SW480 (cell line): ENCODE results near the gene DDX31.
"Not testable (repeated sequence)": the region's sequence is repeated elsewhere in the genome, so short reads cannot be mapped to it uniquely, and the experiment has no call there.

Experiments used
- DNase-seq: peaks from one replicate; pipeline ENCODE4 v3.0.0-alpha.2; 2016; ENCODE audit warnings: low spot score

DDX31 gene

DNA sequence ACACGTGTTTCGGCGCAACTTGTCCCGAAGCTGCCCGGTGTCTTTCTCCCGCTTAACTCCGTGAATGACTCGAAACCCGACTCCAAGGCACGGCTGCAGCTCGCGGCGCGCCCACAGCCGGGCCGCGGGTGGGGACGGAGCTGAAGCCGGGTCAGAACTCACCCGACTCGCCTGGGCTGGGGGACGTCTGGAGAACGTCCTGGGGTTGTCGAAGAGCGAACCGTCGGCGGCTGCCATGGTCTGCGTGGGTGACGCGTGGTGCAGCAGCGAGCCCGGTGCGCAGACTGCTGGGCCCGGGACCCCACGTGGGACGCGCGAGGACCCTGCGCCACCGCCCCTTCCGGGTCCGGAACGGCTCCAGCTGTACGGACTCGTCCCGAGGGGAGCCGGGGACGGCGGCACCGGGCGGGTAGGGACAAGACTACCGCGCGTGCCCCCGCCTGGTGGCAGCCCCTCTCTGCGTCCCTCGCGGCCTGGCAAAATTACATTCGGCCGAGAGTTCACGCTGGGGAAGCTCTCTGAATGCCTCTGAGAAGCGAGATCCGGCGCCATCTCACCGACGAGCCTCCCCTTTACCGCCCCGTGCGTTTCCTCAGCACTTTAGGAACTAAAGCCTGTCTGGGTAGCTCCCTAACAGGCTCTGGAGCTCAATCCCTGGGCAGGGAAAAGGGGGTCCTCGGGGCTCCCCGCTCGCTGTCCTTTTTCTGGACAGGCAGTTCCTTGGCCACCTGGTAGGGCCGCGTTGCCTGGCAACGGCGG lies at the start of gene DDX31:
TSS of gene DDX31 (minus strand) at position 286 of the 759 bp plus-strand sequence. CDS start at position 237, 49 bp downstream.
- DNase-seq = peak; percentile 71

- DNase-seq = not testable (repeated sequence)
Measured at GRCh38 chr9:132718381-132718928, 48.7 kb upstream of the DDX31 start.

DNA sequence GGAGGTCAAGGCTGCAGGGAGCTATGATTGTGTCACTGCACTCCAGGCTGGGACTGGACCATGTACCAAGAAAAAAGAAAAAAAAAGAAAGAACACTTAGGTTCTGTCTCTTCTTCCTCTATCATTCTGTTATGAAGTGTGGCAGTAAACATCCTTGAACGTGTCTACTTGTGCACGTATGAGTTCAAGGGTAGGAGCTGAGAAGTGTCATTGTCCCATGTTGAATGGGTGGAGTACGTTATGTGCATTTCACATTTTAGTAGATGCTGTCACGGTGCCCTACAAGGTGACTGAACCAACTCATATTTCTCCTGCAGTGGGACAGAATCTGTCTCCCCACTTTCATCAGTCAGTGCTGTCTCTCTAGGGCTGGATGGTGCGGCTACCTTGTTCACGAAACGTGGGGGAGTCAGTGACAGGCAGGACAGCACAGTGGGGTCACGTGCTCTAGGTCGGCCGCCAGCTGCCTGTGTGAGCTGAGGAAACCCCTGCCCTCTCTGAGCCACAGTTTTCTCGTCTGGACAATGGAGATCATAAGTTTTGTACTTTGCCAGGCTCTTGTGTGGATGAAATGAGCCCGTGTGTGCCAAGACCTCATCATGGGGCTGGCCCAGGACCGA lies 47.7 kb upstream of the DDX31 start:
- DNase-seq = no peak

DNA sequence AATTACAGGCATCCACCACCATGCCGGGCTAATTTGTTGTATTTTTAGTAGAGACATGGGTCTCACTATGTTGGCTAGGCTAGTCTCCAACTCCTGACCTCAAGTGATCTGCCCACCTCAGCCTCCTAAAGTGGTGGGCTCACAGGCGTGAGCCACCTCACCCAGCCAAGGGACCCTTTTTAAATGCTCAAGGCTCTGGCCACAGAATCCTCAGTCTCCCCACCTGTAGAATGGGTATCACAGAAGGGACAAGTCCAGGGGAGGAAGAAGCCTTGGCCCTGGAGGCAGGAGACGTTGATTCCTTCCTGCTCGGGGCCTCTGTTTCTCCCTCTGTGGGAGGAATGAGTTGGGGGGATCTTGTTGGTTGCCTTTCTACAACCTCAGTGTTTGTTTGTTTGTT lies 46.2 kb upstream of the DDX31 start:
- DNase-seq = no peak

GRCh38 chr9:132712753-132713152 lies 43.0 kb upstream of the DDX31 start:
- DNase-seq = no peak

DNA sequence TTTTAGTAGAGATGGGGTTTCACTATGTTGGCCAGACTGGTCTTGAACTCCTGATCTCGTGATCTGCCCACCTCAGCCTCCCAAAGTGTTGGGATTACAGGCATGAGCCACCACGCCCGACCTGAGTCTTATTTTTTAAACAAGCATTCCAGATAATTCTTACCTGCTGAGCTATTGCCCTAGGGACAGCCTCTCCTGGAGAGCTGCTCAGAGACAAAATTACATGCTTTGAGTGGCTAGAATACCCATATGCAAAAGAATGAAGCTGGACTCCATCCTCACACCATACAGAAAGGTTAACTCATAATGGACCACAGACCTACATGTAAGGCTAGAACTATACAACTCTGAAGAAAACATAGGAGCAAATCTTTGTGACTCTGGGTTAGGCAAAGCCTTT lies 42.1 kb upstream of the DDX31 start:
- no peak for DNase-seq

- not testable (repeated sequence) for DNase-seq
Measured at GRCh38 chr9:132711152-132711551, 41.4 kb upstream of the DDX31 start.

DNA sequence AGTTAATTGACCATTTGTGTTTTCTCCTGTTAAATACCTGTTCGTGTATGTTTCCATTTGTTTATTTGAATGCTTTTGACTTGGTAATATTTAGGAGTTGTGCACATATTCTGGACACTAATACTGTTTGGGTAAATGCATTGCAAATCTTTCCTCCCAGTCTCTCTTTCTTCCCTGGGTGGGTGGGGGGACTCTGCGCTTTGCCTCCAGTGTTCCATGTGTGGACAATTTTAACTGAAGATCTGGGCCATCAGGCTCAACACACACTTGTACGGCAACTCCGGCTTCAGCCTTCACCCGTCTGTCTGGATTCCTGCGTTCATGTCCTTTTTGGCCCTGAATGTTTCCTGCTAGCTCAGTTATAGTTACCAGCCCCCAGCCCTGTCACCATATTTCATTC lies 40.5 kb upstream of the DDX31 start:
- no peak for DNase-seq

DNA sequence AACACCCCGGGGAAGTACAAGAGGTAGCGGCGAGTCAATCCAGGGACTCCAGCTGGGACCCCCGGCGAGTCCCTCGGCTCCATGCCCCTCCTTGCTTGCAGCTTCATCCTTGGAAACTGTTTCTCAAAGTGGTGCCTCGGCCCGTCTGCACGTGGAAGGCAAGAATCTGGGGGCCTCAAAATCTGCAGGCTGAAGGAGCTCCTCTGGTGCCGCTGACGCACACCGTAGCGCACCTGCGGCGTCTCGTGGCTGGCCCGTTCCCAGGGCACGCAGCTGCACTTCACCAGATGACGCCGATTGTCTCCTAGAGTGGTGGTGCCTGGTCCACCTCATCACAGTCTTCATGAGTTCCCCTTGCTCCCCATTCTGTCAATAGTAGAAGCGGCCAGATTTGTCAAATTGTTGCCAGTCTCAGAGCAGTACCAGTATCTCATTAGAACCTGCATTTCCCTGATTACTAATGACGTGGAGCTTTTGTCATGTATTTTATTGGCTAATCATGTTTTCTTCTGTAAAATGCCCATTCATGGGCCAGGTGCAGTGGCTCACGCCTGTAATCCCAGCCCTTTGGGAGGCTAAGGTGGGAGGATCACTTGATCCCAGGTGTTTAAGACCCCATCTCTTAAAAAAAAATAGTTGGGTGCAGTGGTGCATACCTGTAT lies 39.1 kb upstream of the DDX31 start:
- DNase-seq = no peak

GRCh38 chr9:132708239-132708638 lies 38.5 kb upstream of the DDX31 start:
- DNase-seq = no peak

GRCh38 chr9:132703336-132703735 lies 33.6 kb upstream of the DDX31 start:
- no peak for DNase-seq

- DNase-seq = no peak
Measured at GRCh38 chr9:132702254-132702653, 32.5 kb upstream of the DDX31 start.

DNA sequence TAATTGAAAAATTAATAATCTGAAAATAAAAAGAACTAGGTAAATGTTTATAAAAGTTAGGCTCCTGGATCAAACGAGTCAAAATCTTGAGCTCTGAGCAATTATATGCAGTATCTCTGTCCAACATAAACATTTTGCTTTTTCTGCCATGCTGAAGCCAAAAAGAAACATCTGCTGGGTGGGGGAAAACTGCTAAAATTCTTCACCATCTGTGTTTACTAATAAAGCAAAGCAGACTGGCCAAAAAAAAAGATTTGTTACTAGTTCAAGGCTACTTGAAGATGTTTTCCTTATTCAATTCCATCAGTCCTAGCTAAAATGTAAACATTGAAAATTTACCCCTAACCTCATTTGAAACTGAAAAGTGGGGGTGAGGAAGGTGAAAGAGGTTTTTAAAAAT lies 30.2 kb upstream of the DDX31 start:
- no peak for DNase-seq

- DNase-seq = no peak
Measured at GRCh38 chr9:132698989-132699388, 29.2 kb upstream of the DDX31 start.

DNA sequence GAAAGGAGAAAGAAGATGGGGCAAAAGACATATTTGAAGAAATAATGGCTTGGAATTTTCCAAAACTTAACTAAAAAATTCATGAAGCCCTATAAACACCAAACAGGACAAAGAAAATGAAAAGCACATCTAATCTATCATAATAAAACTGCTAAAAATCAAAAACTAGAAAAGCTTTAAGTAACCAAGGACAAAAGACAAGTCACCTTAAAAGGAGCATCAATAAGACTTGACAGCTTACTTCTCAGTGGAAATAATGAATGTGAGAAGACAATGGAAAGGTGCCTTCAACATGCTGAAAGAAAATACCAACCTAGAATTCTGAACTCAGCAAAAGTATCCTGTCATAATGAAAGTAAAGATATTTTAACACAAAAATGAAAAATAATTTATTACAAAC lies 27.4 kb upstream of the DDX31 start:
- no peak for DNase-seq

- no peak for DNase-seq
Measured at GRCh38 chr9:132694144-132694543, 24.4 kb upstream of the DDX31 start.

DNA sequence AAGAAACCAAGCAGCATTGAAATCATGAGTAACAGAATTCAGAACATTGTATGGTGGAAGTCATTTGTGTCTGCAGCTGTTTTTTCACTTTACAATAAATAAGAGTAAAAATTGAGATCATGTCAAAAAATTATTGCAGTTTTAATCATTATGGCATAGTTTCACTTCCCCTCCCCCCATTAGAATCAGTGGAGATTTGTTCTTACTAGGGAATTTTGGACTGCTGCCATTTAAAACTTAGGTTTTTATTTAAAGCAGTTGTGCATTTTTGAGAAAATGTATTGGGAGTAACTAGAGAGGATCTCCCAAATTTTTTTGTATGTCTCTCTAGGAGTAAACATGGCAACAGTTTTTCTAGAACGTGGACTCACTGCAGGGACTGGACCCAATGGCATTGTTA lies 20.9 kb upstream of the DDX31 start:
- no peak for DNase-seq

DNA sequence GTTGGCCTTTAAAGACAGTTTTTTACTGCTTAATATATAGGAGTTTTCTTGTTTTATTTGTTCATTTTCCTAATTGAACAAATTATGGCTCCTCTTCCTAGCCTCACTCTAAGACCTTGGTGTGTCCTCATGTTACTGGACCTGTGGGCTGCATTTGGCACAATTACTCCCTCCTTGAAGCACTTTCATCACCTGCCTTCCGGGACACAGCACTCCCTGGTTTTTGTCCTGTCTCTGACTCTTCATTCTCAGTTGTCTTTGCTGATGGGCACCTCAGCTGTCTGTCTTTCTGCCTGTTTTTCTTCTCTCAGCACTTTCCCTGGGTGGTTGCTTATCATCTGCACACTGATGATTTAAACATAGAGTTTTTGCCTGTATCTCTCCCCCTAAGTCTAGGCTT lies 14.1 kb upstream of the DDX31 start:
- DNase-seq = no peak

DNA sequence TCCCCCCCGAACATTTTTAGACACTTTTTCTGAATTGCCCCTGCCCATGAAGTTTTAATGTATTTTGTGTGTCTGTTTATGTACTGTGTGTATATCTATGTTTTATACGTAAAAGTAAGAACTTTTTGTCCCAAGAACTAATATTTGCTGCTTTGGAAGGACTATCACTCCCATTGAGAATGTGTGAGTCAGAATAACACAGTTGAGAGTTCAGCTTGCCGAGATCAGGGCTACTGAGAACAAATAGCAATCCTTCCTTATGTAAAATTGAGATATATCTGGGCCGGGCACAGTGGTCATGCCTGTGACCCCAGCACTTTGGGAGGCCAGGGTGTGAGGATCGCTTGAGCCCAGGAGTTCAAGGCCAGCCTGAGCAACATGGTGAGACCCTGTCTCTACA lies 11.8 kb upstream of the DDX31 start:
- DNase-seq = no peak

GRCh38 chr9:132679946-132680625 lies 10.3 kb upstream of the DDX31 start:
- no peak for DNase-seq

GRCh38 chr9:132677976-132678375 lies 8.2 kb upstream of the DDX31 start:
- no peak for DNase-seq

DNA sequence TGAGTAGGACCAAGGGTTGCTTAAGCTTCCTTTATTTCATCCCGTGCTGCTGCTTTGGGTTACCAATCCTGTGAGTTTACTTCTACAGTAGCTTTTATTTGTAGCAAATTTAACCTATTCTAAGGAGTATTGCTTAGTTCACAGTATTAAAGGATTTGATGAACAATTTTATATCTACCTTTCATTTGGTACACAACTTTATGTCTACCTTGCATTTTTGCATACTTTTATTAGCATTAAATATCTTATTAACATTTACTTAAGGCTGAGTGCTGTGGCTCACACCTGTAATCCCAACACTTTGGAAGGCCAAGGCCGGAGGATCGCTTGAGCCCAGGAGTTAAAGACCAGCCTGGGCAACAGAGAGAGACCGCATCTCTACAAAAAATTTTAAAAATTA lies 4.7 kb upstream of the DDX31 start:
- DNase-seq = no peak
